ENCODE results near the gene DOCK8.

The DOCK8 gene

DNA sequence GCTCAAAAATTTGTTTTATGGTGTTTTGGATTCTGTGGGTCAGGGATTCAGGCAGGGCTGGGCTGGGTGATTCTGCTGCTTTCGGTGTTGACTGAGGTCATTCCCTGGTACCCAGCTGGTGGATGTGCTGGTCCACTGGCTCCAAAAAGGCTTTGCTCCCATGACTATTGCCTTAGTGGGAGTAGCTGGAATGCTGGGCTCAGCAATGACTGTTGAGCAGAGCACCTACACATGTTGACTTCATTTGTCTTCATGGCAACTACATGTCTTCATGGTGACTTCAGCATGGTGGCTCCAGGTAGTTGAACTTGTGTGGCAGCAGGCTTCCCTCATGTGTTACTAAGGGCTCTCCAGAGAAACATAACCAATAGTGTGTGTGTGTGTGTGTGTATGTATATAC is 297.2 kb downstream of the DOCK8 start:
- H3K4me3 ChIP-seq (replicated peaks; ENCODE audit: low read depth, low read length), result no peak overlapping the region
- TF ChIP-seq, protein P1, sequence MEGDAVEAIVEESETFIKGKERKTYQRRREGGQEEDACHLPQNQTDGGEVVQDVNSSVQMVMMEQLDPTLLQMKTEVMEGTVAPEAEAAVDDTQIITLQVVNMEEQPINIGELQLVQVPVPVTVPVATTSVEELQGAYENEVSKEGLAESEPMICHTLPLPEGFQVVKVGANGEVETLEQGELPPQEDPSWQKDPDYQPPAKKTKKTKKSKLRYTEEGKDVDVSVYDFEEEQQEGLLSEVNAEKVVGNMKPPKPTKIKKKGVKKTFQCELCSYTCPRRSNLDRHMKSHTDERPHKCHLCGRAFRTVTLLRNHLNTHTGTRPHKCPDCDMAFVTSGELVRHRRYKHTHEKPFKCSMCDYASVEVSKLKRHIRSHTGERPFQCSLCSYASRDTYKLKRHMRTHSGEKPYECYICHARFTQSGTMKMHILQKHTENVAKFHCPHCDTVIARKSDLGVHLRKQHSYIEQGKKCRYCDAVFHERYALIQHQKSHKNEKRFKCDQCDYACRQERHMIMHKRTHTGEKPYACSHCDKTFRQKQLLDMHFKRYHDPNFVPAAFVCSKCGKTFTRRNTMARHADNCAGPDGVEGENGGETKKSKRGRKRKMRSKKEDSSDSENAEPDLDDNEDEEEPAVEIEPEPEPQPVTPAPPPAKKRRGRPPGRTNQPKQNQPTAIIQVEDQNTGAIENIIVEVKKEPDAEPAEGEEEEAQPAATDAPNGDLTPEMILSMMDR (IDR thresholded peaks at IDR 0.05; ENCODE audit: low read depth, low read length, missing control alignments), result no peak
- no peak for DNase-seq (ENCODE audit: extremely low read depth, low read depth)

DNA sequence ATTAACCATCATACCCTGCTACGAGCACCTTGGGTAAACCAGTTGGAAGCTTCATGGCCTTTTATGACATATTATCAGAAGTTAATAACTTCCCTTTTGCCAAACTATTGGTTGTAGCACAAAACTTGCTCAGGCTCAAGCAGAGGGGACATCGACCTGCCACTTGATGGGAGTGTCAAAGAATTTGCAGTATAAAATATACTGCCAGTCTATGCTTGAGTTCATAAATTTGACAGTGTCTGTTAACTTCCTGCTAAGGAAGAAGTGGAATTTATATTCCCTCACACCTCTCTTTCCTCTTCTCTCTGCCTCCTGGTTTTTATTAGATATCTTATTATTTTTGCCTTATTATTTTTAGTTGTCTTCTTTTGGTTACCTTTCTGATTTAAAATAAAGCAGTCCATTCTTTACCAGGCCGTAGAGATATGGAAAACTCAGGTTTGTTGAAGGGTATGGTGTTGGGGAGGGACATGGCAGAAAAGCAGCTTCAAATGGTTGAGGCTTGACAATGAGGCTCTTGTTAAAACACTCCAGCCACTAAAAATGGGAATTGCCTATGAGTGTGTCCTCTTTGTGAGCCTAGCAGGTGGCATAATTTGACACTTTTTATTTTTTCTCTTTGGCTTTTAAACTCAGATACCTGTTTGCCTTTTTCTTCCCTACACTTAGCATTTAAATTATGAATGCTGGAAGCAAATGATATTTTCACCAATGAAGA is 298.0 kb downstream of the DOCK8 start:
- no peak overlapping the region for H3K4me3 ChIP-seq (replicated peaks; ENCODE audit: low read depth, low read length)
- no peak for DNase-seq (ENCODE audit: extremely low read depth, low read depth)
- TF ChIP-seq, protein P1 (IDR thresholded peaks at IDR 0.05; ENCODE audit: low read depth, low read length, missing control alignments), result no peak
